Stimulated activated memory B cell treated with anti-CD40 and anti-IgM and Interleukin-4, amounts not matched to agents 10 μg/mL and 1 μg/mL and 100 μg/mL, for 72 hours (primary cell): ENCODE results near the gene HBA2.
A peak's percentile ranks its signal among the peaks of the same experiment; 100 is the strongest.
"Not testable (repeated sequence)": the region's sequence is repeated elsewhere in the genome, so short reads cannot be mapped to it uniquely, and the experiment has no call there.

Experiments
- ATAC-seq: fragments of 150-1000 bp; cut with Tn5 transposase; 2 replicates; pipeline ENCODE4 v1.10.0; 2021
- H3K27ac Mint-ChIP-seq: one replicate; pipeline ENCODE4 v1.8.0; 2022; ENCODE audit warnings: mild to moderate bottlenecking, mixed read lengths
- H3K27me3 Mint-ChIP-seq: one replicate; pipeline ENCODE4 v1.8.0; 2022; ENCODE audit warnings: mixed read lengths
- H3K36me3 Mint-ChIP-seq: one replicate; pipeline ENCODE4 v1.8.0; 2022; ENCODE audit warnings: mixed read lengths
- H3K4me1 Mint-ChIP-seq: one replicate; pipeline ENCODE4 v1.8.0; 2022; ENCODE audit warnings: mixed read lengths
- H3K4me3 Mint-ChIP-seq: one replicate; pipeline ENCODE4 v1.8.0; 2022; ENCODE audit warnings: mild to moderate bottlenecking, moderate library complexity, mixed read lengths
- H3K9me3 Mint-ChIP-seq: one replicate; pipeline ENCODE4 v1.8.0; 2022; ENCODE audit warnings: mixed read lengths

The HBA2 gene

DNA sequence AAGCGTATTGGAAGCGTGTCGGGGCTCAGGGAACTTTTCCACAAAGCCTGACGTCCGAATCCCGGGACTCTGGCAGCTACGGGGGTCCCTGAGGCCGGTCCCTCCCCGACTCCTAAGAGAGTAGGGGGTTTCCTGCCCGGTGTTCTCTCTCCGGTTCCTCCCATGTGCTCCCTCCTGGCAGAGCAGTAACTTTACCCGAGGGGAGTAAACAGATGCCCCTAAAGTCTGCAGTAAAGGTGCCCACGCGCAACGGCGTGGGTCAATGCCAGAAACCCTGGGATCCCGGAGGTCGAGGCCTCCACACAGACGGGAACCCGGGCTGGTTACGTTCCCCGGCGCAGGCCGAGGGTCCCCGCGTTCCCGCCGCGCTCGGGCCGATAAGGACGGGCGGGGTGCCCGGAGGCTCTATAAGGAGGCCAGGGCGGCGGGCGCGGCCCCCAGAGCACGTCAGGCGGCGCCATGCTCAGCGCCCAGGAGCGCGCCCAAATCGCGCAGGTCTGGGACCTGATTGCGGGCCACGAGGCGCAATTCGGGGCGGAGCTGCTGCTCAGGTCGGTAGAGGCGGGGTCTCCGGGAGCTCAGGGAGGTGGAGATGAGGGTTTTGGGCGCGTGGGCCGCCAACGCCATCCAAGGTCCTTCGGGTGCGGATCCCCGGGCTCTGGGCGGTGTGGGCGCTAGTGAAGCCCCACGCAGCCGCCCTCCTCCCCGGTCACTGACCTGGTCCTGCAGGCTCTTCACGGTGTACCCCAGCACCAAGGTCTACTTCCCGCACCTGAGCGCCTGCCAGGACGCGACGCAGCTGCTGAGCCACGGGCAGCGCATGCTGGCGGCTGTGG, 6.9 kb upstream of the HBA2 start, which contains the start of gene HBM:
Gene HBM, plus strand, starts transcription at position 440 of the 836 bp plus-strand sequence. Its CDS starts 20 bp downstream, at position 460.
- ATAC-seq = no peak
- no peak within 1 kb of the TSS for H3K27ac Mint-ChIP-seq
- H3K36me3 Mint-ChIP-seq = no peaks in the 10 kb centered on the region
- H3K27me3 Mint-ChIP-seq = peaks cover 62% of the 10 kb centered on the region
- H3K4me1 Mint-ChIP-seq = peaks cover 11% of the 10 kb centered on the region
- no peaks in the 10 kb centered on the region for H3K9me3 Mint-ChIP-seq
- H3K4me3 Mint-ChIP-seq = peak within 1 kb of the TSS; percentile 44

GRCh38 chr16:166375-167121, 6.1 kb upstream of the HBA2 start:
- ATAC-seq = no peak
- no peak overlapping the region for H3K4me3 Mint-ChIP-seq
- no peaks in the 10 kb centered on the region for H3K9me3 Mint-ChIP-seq
- H3K27me3 Mint-ChIP-seq = peaks cover 62% of the 10 kb centered on the region
- H3K27ac Mint-ChIP-seq = no peak overlapping the region
- peaks cover 12% of the 10 kb centered on the region for H3K4me1 Mint-ChIP-seq
- no peaks in the 10 kb centered on the region for H3K36me3 Mint-ChIP-seq

DNA sequence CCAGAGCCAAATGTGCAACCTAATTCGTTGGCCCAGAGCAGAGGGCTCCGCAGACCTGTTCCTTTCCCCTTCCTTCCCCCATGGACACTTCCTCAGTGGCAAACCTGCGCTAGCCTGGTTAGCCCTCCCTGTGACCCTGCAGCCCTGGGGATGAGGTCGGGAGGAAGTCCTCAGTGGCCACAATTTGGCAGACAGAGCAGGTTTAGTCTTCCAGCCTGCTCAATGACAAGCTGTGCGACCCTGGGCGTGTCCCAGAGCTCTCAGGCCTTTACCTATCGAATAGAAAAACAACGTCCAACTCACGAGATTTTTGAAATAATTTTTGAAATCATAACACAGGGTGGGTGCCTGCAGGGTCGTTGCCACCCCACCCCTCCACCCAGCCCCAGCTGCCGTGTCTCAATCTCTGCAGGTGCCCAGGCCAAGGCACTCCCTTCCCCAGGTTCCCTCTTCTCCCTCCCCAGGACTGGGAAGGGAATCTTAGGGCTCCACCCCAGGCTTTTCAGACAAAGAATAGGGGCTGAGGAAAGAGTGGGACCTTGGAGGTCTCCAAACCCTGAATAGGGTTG, 5.5 kb upstream of the HBA2 start:
- Mint-ChIP-seq H3K9me3 (no peaks in the 10 kb centered on the region), H3K27ac (no peak overlapping the region), H3K27me3 (peaks cover 62% of the 10 kb centered on the region), H3K4me1 (peaks cover 16% of the 10 kb centered on the region), H3K4me3 (no peak overlapping the region), H3K36me3 (no peaks in the 10 kb centered on the region)
- ATAC-seq = no peak

GRCh38 chr16:168424-168823, 4.3 kb upstream of the HBA2 start:
- Mint-ChIP-seq H3K27ac (no peak overlapping the region), H3K9me3 (no peaks in the 10 kb centered on the region), H3K4me1 (peaks cover 18% of the 10 kb centered on the region), H3K4me3 (no peak overlapping the region), H3K27me3 (peaks cover 61% of the 10 kb centered on the region), H3K36me3 (no peaks in the 10 kb centered on the region)
- no peak for ATAC-seq

- H3K9me3 Mint-ChIP-seq = no peaks in the 10 kb centered on the region
- no peak overlapping the region for H3K27ac Mint-ChIP-seq
- no peak for ATAC-seq
- H3K36me3 Mint-ChIP-seq = no peaks in the 10 kb centered on the region
- H3K4me1 Mint-ChIP-seq = peaks cover 24% of the 10 kb centered on the region
- H3K4me3 Mint-ChIP-seq = no peak overlapping the region
- peaks cover 67% of the 10 kb centered on the region for H3K27me3 Mint-ChIP-seq
Measured at GRCh38 chr16:169014-169413, 3.7 kb upstream of the HBA2 start.

- H3K9me3 Mint-ChIP-seq, H3K36me3 Mint-ChIP-seq, H3K4me3 Mint-ChIP-seq, ATAC-seq, H3K27ac Mint-ChIP-seq: not testable (repeated sequence)
- Mint-ChIP-seq H3K4me1 (peaks cover 31% of the 10 kb centered on the region), H3K27me3 (peaks cover 78% of the 10 kb centered on the region)
Measured at GRCh38 chr16:170088-170507, 2.6 kb upstream of the HBA2 start.

DNA sequence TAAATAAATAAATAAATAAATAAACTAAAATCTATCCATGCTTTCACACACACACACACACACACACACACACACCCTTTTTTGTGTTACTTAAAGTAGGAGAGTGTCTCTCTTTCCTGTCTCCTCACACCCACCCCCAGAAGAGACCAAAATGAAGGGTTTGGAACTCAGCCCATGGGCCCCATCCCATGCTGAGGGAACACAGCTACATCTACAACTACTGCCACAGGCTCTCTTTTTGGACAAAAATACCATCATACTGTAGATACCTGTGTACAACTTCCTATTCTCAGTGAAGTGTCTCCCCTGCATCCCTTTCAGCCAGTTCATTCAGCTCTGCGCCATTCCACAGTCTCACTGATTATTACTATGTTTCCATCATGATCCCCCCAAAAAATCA, 1.9 kb upstream of the HBA2 start:
- H3K27me3 Mint-ChIP-seq = peaks cover 85% of the 10 kb centered on the region
- H3K4me3 Mint-ChIP-seq = no peak overlapping the region
- ATAC-seq = no peak
- H3K4me1 Mint-ChIP-seq = peaks cover 31% of the 10 kb centered on the region
- H3K36me3 Mint-ChIP-seq = no peaks in the 10 kb centered on the region
- no peaks in the 10 kb centered on the region for H3K9me3 Mint-ChIP-seq
- H3K27ac Mint-ChIP-seq = no peak overlapping the region

DNA sequence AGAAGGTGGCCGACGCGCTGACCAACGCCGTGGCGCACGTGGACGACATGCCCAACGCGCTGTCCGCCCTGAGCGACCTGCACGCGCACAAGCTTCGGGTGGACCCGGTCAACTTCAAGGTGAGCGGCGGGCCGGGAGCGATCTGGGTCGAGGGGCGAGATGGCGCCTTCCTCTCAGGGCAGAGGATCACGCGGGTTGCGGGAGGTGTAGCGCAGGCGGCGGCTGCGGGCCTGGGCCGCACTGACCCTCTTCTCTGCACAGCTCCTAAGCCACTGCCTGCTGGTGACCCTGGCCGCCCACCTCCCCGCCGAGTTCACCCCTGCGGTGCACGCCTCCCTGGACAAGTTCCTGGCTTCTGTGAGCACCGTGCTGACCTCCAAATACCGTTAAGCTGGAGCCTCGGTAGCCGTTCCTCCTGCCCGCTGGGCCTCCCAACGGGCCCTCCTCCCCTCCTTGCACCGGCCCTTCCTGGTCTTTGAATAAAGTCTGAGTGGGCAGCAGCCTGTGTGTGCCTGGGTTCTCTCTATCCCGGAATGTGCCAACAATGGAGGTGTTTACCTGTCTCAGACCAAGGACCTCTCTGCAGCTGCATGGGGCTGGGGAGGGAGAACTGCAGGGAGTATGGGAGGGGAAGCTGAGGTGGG, 657 bp downstream of the HBA2 start:
- H3K4me1 Mint-ChIP-seq = peaks cover 27% of the 10 kb centered on the region
- H3K27me3 Mint-ChIP-seq = peaks cover 82% of the 10 kb centered on the region
- peak overlapping the region; percentile 54 for H3K4me3 Mint-ChIP-seq
- not testable (repeated sequence) for H3K9me3 Mint-ChIP-seq, H3K36me3 Mint-ChIP-seq, ATAC-seq, H3K27ac Mint-ChIP-seq

DNA sequence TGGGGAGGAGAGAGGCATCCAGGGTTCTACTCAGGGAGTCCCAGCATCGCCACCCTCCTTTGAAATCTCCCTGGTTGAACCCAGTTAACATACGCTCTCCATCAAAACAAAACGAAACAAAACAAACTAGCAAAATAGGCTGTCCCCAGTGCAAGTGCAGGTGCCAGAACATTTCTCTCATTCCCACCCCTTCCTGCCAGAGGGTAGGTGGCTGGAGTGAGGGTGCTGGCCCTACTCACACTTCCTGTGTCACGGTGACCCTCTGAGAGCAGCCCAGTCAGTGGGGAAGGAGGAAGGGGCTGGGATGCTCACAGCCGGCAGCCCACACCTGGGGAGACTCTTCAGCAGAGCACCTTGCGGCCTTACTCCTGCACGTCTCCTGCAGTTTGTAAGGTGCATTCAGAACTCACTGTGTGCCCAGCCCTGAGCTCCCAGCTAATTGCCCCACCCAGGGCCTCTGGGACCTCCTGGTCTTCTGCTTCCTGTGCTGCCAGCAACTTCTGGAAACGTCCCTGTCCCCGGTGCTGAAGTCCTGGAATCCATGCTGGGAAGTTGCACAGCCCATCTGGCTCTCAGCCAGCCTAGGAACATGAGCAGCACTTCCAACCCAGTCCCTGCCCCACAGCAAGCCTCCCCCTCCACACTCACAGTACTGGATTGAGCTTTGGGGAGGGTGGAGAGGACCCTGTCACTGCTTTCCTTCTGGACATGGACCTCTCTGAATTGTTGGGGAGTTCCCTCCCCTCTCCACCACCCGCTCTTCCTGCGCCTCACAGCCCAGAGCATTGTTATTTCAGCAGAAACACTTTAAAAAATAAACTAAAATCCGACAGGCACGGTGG, 1.5 kb downstream of the HBA2 start:
- H3K27me3 Mint-ChIP-seq = peaks cover 77% of the 10 kb centered on the region
- not testable (repeated sequence) for H3K36me3 Mint-ChIP-seq, H3K27ac Mint-ChIP-seq, H3K9me3 Mint-ChIP-seq, ATAC-seq, H3K4me3 Mint-ChIP-seq
- H3K4me1 Mint-ChIP-seq = peaks cover 27% of the 10 kb centered on the region

- H3K36me3 Mint-ChIP-seq = no peaks in the 10 kb centered on the region
- ATAC-seq = no peak
- peaks cover 27% of the 10 kb centered on the region for H3K4me1 Mint-ChIP-seq
- no peak overlapping the region for H3K4me3 Mint-ChIP-seq
- no peaks in the 10 kb centered on the region for H3K9me3 Mint-ChIP-seq
- peaks cover 66% of the 10 kb centered on the region for H3K27me3 Mint-ChIP-seq
- no peak overlapping the region for H3K27ac Mint-ChIP-seq
Measured at GRCh38 chr16:175011-175949, 2.6 kb downstream of the HBA2 start.

- not testable (repeated sequence) for H3K36me3 Mint-ChIP-seq, H3K27ac Mint-ChIP-seq, ATAC-seq, H3K9me3 Mint-ChIP-seq, H3K4me3 Mint-ChIP-seq
- Mint-ChIP-seq H3K4me1 (peaks cover 27% of the 10 kb centered on the region), H3K27me3 (peaks cover 59% of the 10 kb centered on the region)
Measured at GRCh38 chr16:176006-176405, 3.3 kb downstream of the HBA2 start.

DNA sequence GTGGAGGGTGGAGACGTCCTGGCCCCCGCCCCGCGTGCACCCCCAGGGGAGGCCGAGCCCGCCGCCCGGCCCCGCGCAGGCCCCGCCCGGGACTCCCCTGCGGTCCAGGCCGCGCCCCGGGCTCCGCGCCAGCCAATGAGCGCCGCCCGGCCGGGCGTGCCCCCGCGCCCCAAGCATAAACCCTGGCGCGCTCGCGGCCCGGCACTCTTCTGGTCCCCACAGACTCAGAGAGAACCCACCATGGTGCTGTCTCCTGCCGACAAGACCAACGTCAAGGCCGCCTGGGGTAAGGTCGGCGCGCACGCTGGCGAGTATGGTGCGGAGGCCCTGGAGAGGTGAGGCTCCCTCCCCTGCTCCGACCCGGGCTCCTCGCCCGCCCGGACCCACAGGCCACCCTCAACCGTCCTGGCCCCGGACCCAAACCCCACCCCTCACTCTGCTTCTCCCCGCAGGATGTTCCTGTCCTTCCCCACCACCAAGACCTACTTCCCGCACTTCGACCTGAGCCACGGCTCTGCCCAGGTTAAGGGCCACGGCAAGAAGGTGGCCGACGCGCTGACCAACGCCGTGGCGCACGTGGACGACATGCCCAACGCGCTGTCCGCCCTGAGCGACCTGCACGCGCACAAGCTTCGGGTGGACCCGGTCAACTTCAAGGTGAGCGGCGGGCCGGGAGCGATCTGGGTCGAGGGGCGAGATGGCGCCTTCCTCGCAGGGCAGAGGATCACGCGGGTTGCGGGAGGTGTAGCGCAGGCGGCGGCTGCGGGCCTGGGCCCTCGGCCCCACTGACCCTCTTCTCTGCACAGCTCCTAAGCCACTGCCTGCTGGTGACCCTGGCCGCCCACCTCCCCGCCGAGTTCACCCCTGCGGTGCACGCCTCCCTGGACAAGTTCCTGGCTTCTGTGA, 4.1 kb downstream of the HBA2 start, which contains the start of gene HBA1:
Gene HBA1, plus strand, starts transcription at position 204 of the 906 bp plus-strand sequence. Its CDS starts 37 bp downstream, at position 241.
- H3K9me3 Mint-ChIP-seq, H3K4me3 Mint-ChIP-seq, H3K36me3 Mint-ChIP-seq, H3K27ac Mint-ChIP-seq: not testable (repeated sequence)
- H3K4me1 Mint-ChIP-seq = peaks cover 24% of the 10 kb centered on the region
- peaks cover 52% of the 10 kb centered on the region for H3K27me3 Mint-ChIP-seq
- peak; percentile 59 for ATAC-seq

GRCh38 chr16:177394-177822, 4.7 kb downstream of the HBA2 start:
- Mint-ChIP-seq H3K27me3 (peaks cover 47% of the 10 kb centered on the region), H3K27ac (no peak overlapping the region), H3K36me3 (no peaks in the 10 kb centered on the region), H3K9me3 (no peaks in the 10 kb centered on the region), H3K4me3 (no peak overlapping the region), H3K4me1 (peaks cover 23% of the 10 kb centered on the region)
- no peak for ATAC-seq
